ENCODE results near the gene ADISSP. TPM values are rescaled to one million over a fixed set of nuclear protein-coding genes. Genes with fewer than 3 reads are reported as not detected.
A peak's percentile ranks its signal among the peaks of the same experiment; 100 is the strongest.

Gene ADISSP
- total and polyA plus RNA-seq, 9 of the 15 experiments (the other 6 are each of a cell fraction or from before 2014, with no cell fraction given) = 1.4 to 70.6 (median 23.4) TPM

GRCh38 chr20:3744806-3745685 is 22.5 kb downstream of the ADISSP start (continued):
- TF ChIP-seq MGA (IDR thresholded peaks at IDR 0.05) = peak; percentile 43; the same call in 1 of the 2 replicates
- 0 out of 2 replicates have a peak, but pooled peaks have one; percentile 35 for TF ChIP-seq SUPT5H (IDR thresholded peaks at IDR 0.05)
- TF ChIP-seq ATF7 (IDR thresholded peaks at IDR 0.05) = peak; percentile 41; the same call in 1 of the 2 replicates
- TF ChIP-seq CREB1 (IDR thresholded peaks at IDR 0.05) = 0 out of 2 replicates have a peak, but pooled peaks have one; percentile 9
- 0 out of 2 replicates have a peak, but pooled peaks have one; percentile 23 for TF ChIP-seq CREB1 (CRISPR knock-in tag; IDR thresholded peaks at IDR 0.05)
- TF ChIP-seq RBFOX2 (IDR thresholded peaks at IDR 0.05; ENCODE audit: low read depth, low read length) = peak; percentile 70
- no peak for TF ChIP-seq ZNF280A (IDR thresholded peaks at IDR 0.05; ENCODE audit: low read depth, partially characterized antibody)
- peak; percentile 40; the same call in 1 of the 2 replicates for TF ChIP-seq CREM (IDR thresholded peaks at IDR 0.05; ENCODE audit: low read depth)
- peak; percentile 81 for TF ChIP-seq FOSL1 (tag; conservative IDR thresholded peaks at IDR 0.05)
- TF ChIP-seq KAT7 (CRISPR knock-in tag; IDR thresholded peaks at IDR 0.05; ENCODE audit: borderline replicate concordance) = peak; percentile 35; the same call in 1 of the 2 replicates
- peak; percentile 62; the same call in 1 of the 2 replicates for TF ChIP-seq VEZF1 (CRISPR knock-in tag; IDR thresholded peaks at IDR 0.05)
- TF ChIP-seq CXXC5 (CRISPR knock-in tag; IDR thresholded peaks at IDR 0.05) = peak; percentile 19; the same call in 1 of the 2 replicates
- TF ChIP-seq HLTF (IDR thresholded peaks at IDR 0.05) = 0 out of 2 replicates have a peak, but pooled peaks have one; percentile 36

All from K562 (cell line).